ENCODE measurements around the gene CCND1. TPM values are rescaled to one million over a fixed set of nuclear protein-coding genes. Genes with fewer than 3 reads are reported as not detected.

The CCND1 gene
- total and polyA plus RNA-seq, 7 experiments from 2014 or later, result 0.26 to 4.9 (median 0.84) TPM

- POLR2A ChIA-PET, result interaction anchor here (1.0 kb wide), 1 partner anchor 522 kb away, joined by 3 read pairs; no protein-coding TSS in a partner anchor
Measured at GRCh38 chr11:69682221-69682620, 41.3 kb downstream of the CCND1 start.

GRCh38 chr11:69682681-69683326 is 41.8 kb downstream of the CCND1 start:
- ChIA-PET POLR2A (interaction anchor here (1.0 kb wide), 1 partner anchor 521 kb away, joined by 3 read pairs; no protein-coding TSS in a partner anchor), CTCF (no interaction called here)
- no peaks in the 10 kb centered on the region for H3K9me3 Mint-ChIP-seq
- H3K27me3 ChIP-seq (ENCODE audit: control insufficient read depth in 2 of 2, insufficient read depth in 2 of 2, low read length in 2 of 2), result no peaks in the 10 kb centered on the region
- no peak overlapping the region for H3K4me3 ChIP-seq (ENCODE audit: low read length)
- no peaks in the 10 kb centered on the region for H3K36me3 Mint-ChIP-seq
- no peaks in the 10 kb centered on the region for H3K4me1 ChIP-seq (ENCODE audit: control insufficient read depth in 2 of 2, insufficient read depth in 2 of 2, low read length in 2 of 2)
- peaks cover 0 to 9% (median 5%) of the 10 kb centered on the region in 7 donors for H3K4me1 Mint-ChIP-seq
- ATAC-seq (no peak), DNase-seq (no peak)
- intact Hi-C loops (cut with micrococcal nuclease), result loop anchor here in 1 of 2 donors (10.0 kb wide), 1 partner anchor 792 kb away; no protein-coding TSS in a partner anchor
- H3K4me3 Mint-ChIP-seq, result no peak overlapping the region
- no peaks in the 10 kb centered on the region for H3K36me3 ChIP-seq (ENCODE audit: control insufficient read depth in 2 of 3, insufficient read depth in 3 of 3, low read length in 3 of 3)
- no peaks in the 10 kb centered on the region for H3K9me3 ChIP-seq (ENCODE audit: control insufficient read depth in 2 of 3, low read length in 3 of 3)
- no peak overlapping the region for H3K27ac ChIP-seq (ENCODE audit: low read depth, low read length)
- H3K27me3 Mint-ChIP-seq, result peaks cover 0 to 13% (median 0%) of the 10 kb centered on the region in 5 donors
- no peak overlapping the region for H3K27ac Mint-ChIP-seq

More at GRCh38 chr11:69682221-69682620, 41.3 kb downstream of the CCND1 start:
- Histone ChIP-seq H3K4me1 (ENCODE audit: control insufficient read depth in 2 of 2, insufficient read depth in 2 of 2, low read length in 2 of 2) (no peaks in the 10 kb centered on the region), H3K9me3 (ENCODE audit: control insufficient read depth in 2 of 3, low read length in 3 of 3) (no peaks in the 10 kb centered on the region), H3K4me3 (ENCODE audit: low read length) (no peak overlapping the region), H3K27me3 (ENCODE audit: control insufficient read depth in 2 of 2, insufficient read depth in 2 of 2, low read length in 2 of 2) (no peaks in the 10 kb centered on the region), H3K36me3 (ENCODE audit: control insufficient read depth in 2 of 3, insufficient read depth in 3 of 3, low read length in 3 of 3) (no peaks in the 10 kb centered on the region), H3K27ac (ENCODE audit: low read depth, low read length) (no peak overlapping the region)
- Mint-ChIP-seq H3K4me1 (peaks cover 0 to 9% (median 5%) of the 10 kb centered on the region in 7 donors), H3K36me3 (no peaks in the 10 kb centered on the region), H3K27me3 (peaks cover 0 to 13% (median 0%) of the 10 kb centered on the region in 5 donors), H3K9me3 (no peaks in the 10 kb centered on the region), H3K4me3 (no peak overlapping the region), H3K27ac (peak overlapping the region in 1 of 9 donors; percentile 43)
- CTCF ChIA-PET, result no interaction called here
- DNase-seq (no peak), ATAC-seq (no peak)
- intact Hi-C loops (cut with micrococcal nuclease), result loop anchor here in 1 of 2 donors (10.0 kb wide), 1 partner anchor 793 kb away; no protein-coding TSS in a partner anchor

GRCh38 chr11:69683764-69684333 is 42.9 kb downstream of the CCND1 start:
- H3K4me3 ChIP-seq (ENCODE audit: low read length), result no peak overlapping the region
- H3K9me3 ChIP-seq (ENCODE audit: control insufficient read depth in 2 of 3, low read length in 3 of 3), result no peaks in the 10 kb centered on the region
- no peak overlapping the region for H3K27ac ChIP-seq (ENCODE audit: low read depth, low read length)
- H3K27me3 Mint-ChIP-seq, result peaks cover 6 to 14% (median 7%) of the 10 kb centered on the region in 5 donors
- H3K4me1 ChIP-seq (ENCODE audit: control insufficient read depth in 2 of 2, insufficient read depth in 2 of 2, low read length in 2 of 2), result no peaks in the 10 kb centered on the region
- no peak overlapping the region for H3K27ac Mint-ChIP-seq
- DNase-seq (no peak), ATAC-seq (no peak)
- ChIA-PET CTCF (no interaction called here), POLR2A (no interaction called here)
- H3K4me3 Mint-ChIP-seq, result no peak overlapping the region
- no peaks in the 10 kb centered on the region for H3K36me3 ChIP-seq (ENCODE audit: control insufficient read depth in 2 of 3, insufficient read depth in 3 of 3, low read length in 3 of 3)
- intact Hi-C loops (cut with micrococcal nuclease), result loop anchor here in 1 of 2 donors (10.0 kb wide), 1 partner anchor 791 kb away; no protein-coding TSS in a partner anchor
- peaks cover 0 to 2% (median 0%) of the 10 kb centered on the region in 5 donors for H3K36me3 Mint-ChIP-seq
- peaks cover 0 to 9% (median 5%) of the 10 kb centered on the region in 7 donors for H3K4me1 Mint-ChIP-seq
- H3K27me3 ChIP-seq (ENCODE audit: control insufficient read depth in 2 of 2, insufficient read depth in 2 of 2, low read length in 2 of 2), result no peaks in the 10 kb centered on the region
- no peaks in the 10 kb centered on the region for H3K9me3 Mint-ChIP-seq

GRCh38 chr11:69684651-69685050 is 43.7 kb downstream of the CCND1 start:
- H3K27me3 Mint-ChIP-seq, result peaks cover 7 to 16% (median 13%) of the 10 kb centered on the region in 5 donors
- H3K4me3 Mint-ChIP-seq, result no peak overlapping the region
- H3K36me3 ChIP-seq (ENCODE audit: control insufficient read depth in 2 of 3, insufficient read depth in 3 of 3, low read length in 3 of 3), result no peaks in the 10 kb centered on the region
- CTCF ChIA-PET, result interaction anchor here (0.8 kb wide), 1 partner anchor 122 kb away, joined by 3 read pairs; no protein-coding TSS in a partner anchor
- peaks cover 0 to 9% (median 5%) of the 10 kb centered on the region in 7 donors for H3K4me1 Mint-ChIP-seq
- H3K27me3 ChIP-seq (ENCODE audit: control insufficient read depth in 2 of 2, insufficient read depth in 2 of 2, low read length in 2 of 2), result no peaks in the 10 kb centered on the region
- no peaks in the 10 kb centered on the region for H3K9me3 Mint-ChIP-seq
- H3K9me3 ChIP-seq (ENCODE audit: control insufficient read depth in 2 of 3, low read length in 3 of 3), result no peaks in the 10 kb centered on the region
- H3K36me3 Mint-ChIP-seq, result peaks cover 0 to 2% (median 0%) of the 10 kb centered on the region in 5 donors
- no peak for ATAC-seq
- H3K4me1 ChIP-seq (ENCODE audit: control insufficient read depth in 2 of 2, insufficient read depth in 2 of 2, low read length in 2 of 2), result no peaks in the 10 kb centered on the region
- DNase-seq, result no peak
- H3K4me3 ChIP-seq (ENCODE audit: low read length), result no peak overlapping the region
- intact Hi-C loops (cut with micrococcal nuclease), result loop anchor here (5.0 to 10.0 kb wide), 3 partner anchors 513 to 1073 kb away; no protein-coding TSS in a partner anchor
- H3K27ac Mint-ChIP-seq, result no peak overlapping the region
- POLR2A ChIA-PET, result no interaction called here
- no peak overlapping the region for H3K27ac ChIP-seq (ENCODE audit: low read depth, low read length)

GRCh38 chr11:69685348-69685747 is 44.4 kb downstream of the CCND1 start:
- CTCF ChIA-PET, result interaction anchor here (1.6 kb wide), 1 partner anchor 203 kb away, joined by 8 read pairs; no protein-coding TSS in a partner anchor
- peak overlapping the region; percentile 44 to 76 (median 69) for H3K4me3 Mint-ChIP-seq
- no peak for ATAC-seq

GRCh38 chr11:69686452-69686851 is 45.5 kb downstream of the CCND1 start:
- POLR2A ChIA-PET, result interaction anchor here (0.6 to 0.7 kb wide), 2 partner anchors 10 to 638 kb away, joined by 3 read pairs; no protein-coding TSS in a partner anchor
- Mint-ChIP-seq H3K27me3 (peaks cover 12 to 27% (median 24%) of the 10 kb centered on the region in 5 donors), H3K9me3 (peaks cover 0 to 8% (median 1%) of the 10 kb centered on the region in 11 donors), H3K27ac (no peak overlapping the region), H3K4me3 (peak overlapping the region in 5 of 10 donors; percentile 9 to 70 (median 44)), H3K4me1 (peaks cover 0 to 9% (median 5%) of the 10 kb centered on the region in 7 donors), H3K36me3 (peaks cover 0 to 5% (median 0%) of the 10 kb centered on the region in 5 donors)
- no peak overlapping the region for H3K4me3 ChIP-seq (ENCODE audit: low read length)
- no peaks in the 10 kb centered on the region for H3K36me3 ChIP-seq (ENCODE audit: control insufficient read depth in 2 of 3, insufficient read depth in 3 of 3, low read length in 3 of 3)
- H3K9me3 ChIP-seq (ENCODE audit: control insufficient read depth in 2 of 3, low read length in 3 of 3), result no peaks in the 10 kb centered on the region
- H3K4me1 ChIP-seq (ENCODE audit: control insufficient read depth in 2 of 2, insufficient read depth in 2 of 2, low read length in 2 of 2), result no peaks in the 10 kb centered on the region
- no peak overlapping the region for H3K27ac ChIP-seq (ENCODE audit: low read depth, low read length)
- no peaks in the 10 kb centered on the region for H3K27me3 ChIP-seq (ENCODE audit: control insufficient read depth in 2 of 2, insufficient read depth in 2 of 2, low read length in 2 of 2)
- intact Hi-C loops (cut with micrococcal nuclease), result loop anchor here (1.0 to 10.0 kb wide), 7 partner anchors 202 to 1071 kb away; no protein-coding TSS in a partner anchor
- no peak for DNase-seq
- CTCF ChIA-PET, result interaction anchor here (1.6 kb wide), 1 partner anchor 202 kb away, joined by 8 read pairs; no protein-coding TSS in a partner anchor
- ATAC-seq, result no peak

More at GRCh38 chr11:69685348-69685747, 44.4 kb downstream of the CCND1 start:
- no peak for DNase-seq
- H3K4me1 Mint-ChIP-seq, result peaks cover 0 to 9% (median 5%) of the 10 kb centered on the region in 7 donors
- no peak overlapping the region for H3K27ac Mint-ChIP-seq
- Histone ChIP-seq H3K27me3 (ENCODE audit: control insufficient read depth in 2 of 2, insufficient read depth in 2 of 2, low read length in 2 of 2) (no peaks in the 10 kb centered on the region), H3K36me3 (ENCODE audit: control insufficient read depth in 2 of 3, insufficient read depth in 3 of 3, low read length in 3 of 3) (no peaks in the 10 kb centered on the region), H3K27ac (ENCODE audit: low read depth, low read length) (no peak overlapping the region), H3K4me3 (ENCODE audit: low read length) (no peak overlapping the region), H3K4me1 (ENCODE audit: control insufficient read depth in 2 of 2, insufficient read depth in 2 of 2, low read length in 2 of 2) (no peaks in the 10 kb centered on the region), H3K9me3 (ENCODE audit: control insufficient read depth in 2 of 3, low read length in 3 of 3) (no peaks in the 10 kb centered on the region)
- H3K9me3 Mint-ChIP-seq, result no peaks in the 10 kb centered on the region
- intact Hi-C loops (cut with micrococcal nuclease), result loop anchor here (5.0 to 10.0 kb wide), 3 partner anchors 512 to 1072 kb away; no protein-coding TSS in a partner anchor
- H3K27me3 Mint-ChIP-seq, result peaks cover 11 to 20% (median 16%) of the 10 kb centered on the region in 5 donors
- POLR2A ChIA-PET, result no interaction called here
- H3K36me3 Mint-ChIP-seq, result peaks cover 0 to 2% (median 0%) of the 10 kb centered on the region in 5 donors
